NB4 (cell line): Measurements from ENCODE around the gene UFD1.

Experiments used
- MYC ChIP-seq: IDR thresholded peaks from 2 replicates; pipeline ENCODE4 v1.6.1; 2011; ENCODE audit warnings: low read depth, low read length
- POLR2A ChIP-seq: IDR thresholded peaks from 2 replicates; pipeline ENCODE4 v1.6.1; 2011; ENCODE audit warnings: mild to moderate bottlenecking; ENCODE audit not compliant: insufficient read length; ENCODE audit errors: extremely low read depth
- TF ChIP-seq, protein P1 (sequence below): IDR thresholded peaks from one replicate; pipeline ENCODE4 v1.5.1; 2012; ENCODE audit warnings: low read depth, low read length
- TF ChIP-seq, protein P2 (sequence below): IDR thresholded peaks from 2 replicates; pipeline ENCODE4 v1.6.1; 2011; ENCODE audit warnings: low read depth, low read length

DNA sequence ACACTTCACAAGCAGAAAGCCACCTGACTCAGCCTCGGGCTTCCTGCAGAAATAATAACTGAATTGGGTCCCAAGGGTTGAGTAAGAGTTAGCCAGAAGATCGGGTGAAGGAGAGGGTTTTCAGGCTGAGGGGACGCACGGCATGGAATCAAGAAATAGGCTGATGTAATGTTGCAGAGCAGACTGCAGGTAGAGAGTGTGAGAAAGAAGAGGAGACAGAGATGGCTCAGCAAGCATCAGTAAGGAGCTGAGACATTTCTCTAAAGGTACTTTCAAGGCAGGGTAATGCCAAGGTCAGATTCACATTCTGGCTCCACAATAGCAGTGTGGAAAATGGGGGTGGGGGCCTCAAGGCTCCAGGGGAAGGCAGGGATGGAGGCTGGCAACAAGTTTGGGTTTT is 66.1 kb downstream of the UFD1 start:
- TF ChIP-seq, protein P1, sequence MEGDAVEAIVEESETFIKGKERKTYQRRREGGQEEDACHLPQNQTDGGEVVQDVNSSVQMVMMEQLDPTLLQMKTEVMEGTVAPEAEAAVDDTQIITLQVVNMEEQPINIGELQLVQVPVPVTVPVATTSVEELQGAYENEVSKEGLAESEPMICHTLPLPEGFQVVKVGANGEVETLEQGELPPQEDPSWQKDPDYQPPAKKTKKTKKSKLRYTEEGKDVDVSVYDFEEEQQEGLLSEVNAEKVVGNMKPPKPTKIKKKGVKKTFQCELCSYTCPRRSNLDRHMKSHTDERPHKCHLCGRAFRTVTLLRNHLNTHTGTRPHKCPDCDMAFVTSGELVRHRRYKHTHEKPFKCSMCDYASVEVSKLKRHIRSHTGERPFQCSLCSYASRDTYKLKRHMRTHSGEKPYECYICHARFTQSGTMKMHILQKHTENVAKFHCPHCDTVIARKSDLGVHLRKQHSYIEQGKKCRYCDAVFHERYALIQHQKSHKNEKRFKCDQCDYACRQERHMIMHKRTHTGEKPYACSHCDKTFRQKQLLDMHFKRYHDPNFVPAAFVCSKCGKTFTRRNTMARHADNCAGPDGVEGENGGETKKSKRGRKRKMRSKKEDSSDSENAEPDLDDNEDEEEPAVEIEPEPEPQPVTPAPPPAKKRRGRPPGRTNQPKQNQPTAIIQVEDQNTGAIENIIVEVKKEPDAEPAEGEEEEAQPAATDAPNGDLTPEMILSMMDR, result no peak
- TF ChIP-seq POLR2A (no peak), MYC (no peak)
- TF ChIP-seq, protein P2, sequence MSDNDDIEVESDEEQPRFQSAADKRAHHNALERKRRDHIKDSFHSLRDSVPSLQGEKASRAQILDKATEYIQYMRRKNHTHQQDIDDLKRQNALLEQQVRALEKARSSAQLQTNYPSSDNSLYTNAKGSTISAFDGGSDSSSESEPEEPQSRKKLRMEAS, result no peak
